ENCODE results near the gene DNMT3L.

GRCh38 chr21:44273046-44273445, 11.3 kb upstream of the DNMT3L start:
- TF ChIP-seq CTCF (IDR thresholded peaks at IDR 0.05) (no peak), POLR2A (IDR thresholded peaks at IDR 0.05) (no peak), EP300 (IDR thresholded peaks at IDR 0.05) (no peak), POLR2AphosphoS5 (IDR thresholded peaks at IDR 0.05) (no peak)

All from stomach (tissue), 4 donors.